Upper lobe of left lung (tissue), 6 donors: Measurements from ENCODE around the gene REP15. TPM values are rescaled to one million over a fixed set of nuclear protein-coding genes. Genes with fewer than 3 reads are reported as not detected.

Experiments
- ATAC-seq, 2 donors: fragments of 200-7000 bp; cut with Tn5 transposase; one replicate each; pipeline ENCODE4 v1.9.1; 2022; ENCODE audit warnings: mild to moderate bottlenecking in 2 of 2, moderate library complexity in 2 of 2; ENCODE audit not compliant: low FRiP score in 2 of 2
- DNase-seq, 2 donors: peaks; one replicate each; pipeline ENCODE4 v3.0.0-alpha.2; 2019 to 2020
- H3K27ac ChIP-seq, 4 donors: fragments of 200-600 bp; sonication (generic); one replicate each; pipeline ENCODE4 v1.5.1; 2016 to 2019
- H3K27me3 ChIP-seq, 4 donors: fragments of 200-600 bp; sonication (generic); one replicate each; pipeline ENCODE4 v1.5.1; 2017 to 2019
- H3K36me3 ChIP-seq, 4 donors: fragments of 200-600 bp; sonication (generic); one replicate each; pipeline ENCODE4 v1.5.1; 2016 to 2019
- H3K4me1 ChIP-seq, 4 donors: fragments of 200-600 bp; sonication (generic); one replicate each; pipeline ENCODE4 v1.5.1; 2018 to 2019
- H3K4me3 ChIP-seq, 4 donors: fragments of 200-600 bp; sonication (generic); one replicate each; pipeline ENCODE4 v1.5.1; 2017 to 2019; ENCODE audit warnings: mild to moderate bottlenecking in 2 of 4, moderate library complexity in 1 of 4
- H3K9me3 ChIP-seq, 4 donors: fragments of 200-600 bp; sonication (generic); one replicate each; pipeline ENCODE4 v1.5.1; 2018 to 2019
- CTCF ChIP-seq, 6 experiments: fragments of 450-650 bp in 4 of 6; fragments of 200-600 bp in 2 of 6; sonication (generic) in 2 of 6; IDR thresholded peaks; one replicate each; pipeline ENCODE4 v1.5.1; 2016 to 2019; ENCODE audit warnings: antibody characterized with exemption in 6 of 6
- EP300 ChIP-seq, 4 donors: sonication (generic); formaldehyde crosslinking; IDR thresholded peaks; one replicate each; pipeline ENCODE4 v1.5.1; 2017; ENCODE audit warnings: antibody characterized with exemption in 4 of 4, control low read depth in 2 of 4
- POLR2A ChIP-seq, 4 donors: fragments of 450-650 bp; IDR thresholded peaks; one replicate each; pipeline ENCODE4 v1.5.1; 2016 to 2017; ENCODE audit warnings: antibody characterized with exemption in 4 of 4, mild to moderate bottlenecking in 2 of 4
- POLR2AphosphoS5 ChIP-seq, 2 donors: sonication (generic); formaldehyde crosslinking; IDR thresholded peaks; one replicate each; pipeline ENCODE4 v1.5.1; 2017; ENCODE audit warnings: antibody characterized with exemption in 2 of 2
- WGBS, 2 donors: methylation state at CpG; one replicate each; pipeline ENCODE4 v1.1.5; 2017 to 2018; 5-methylcytosine and 5-hydroxymethylcytosine counted together
- total RNA-seq, 6 donors: library from RNA; depleted of rRNA in 4 of 6; stranded (reverse); fragments of >200 nt in 4 of 6; gene quantifications; one replicate each; pipeline versions ENCODE4 v1.1.0 to v1.2.1, GENCODE V29; 2016 to 2021
- donor health status: DM: no; HTN: no; CAD: no; lungs with moderate emphysema.
- donor health status: DM: no; HTN: yes; CAD: no; lungs with severe emphysema.

The REP15 gene
- total RNA-seq, 6 donors from 2014 or later: 1.1 to 4.4 (median 3.2) TPM

DNA sequence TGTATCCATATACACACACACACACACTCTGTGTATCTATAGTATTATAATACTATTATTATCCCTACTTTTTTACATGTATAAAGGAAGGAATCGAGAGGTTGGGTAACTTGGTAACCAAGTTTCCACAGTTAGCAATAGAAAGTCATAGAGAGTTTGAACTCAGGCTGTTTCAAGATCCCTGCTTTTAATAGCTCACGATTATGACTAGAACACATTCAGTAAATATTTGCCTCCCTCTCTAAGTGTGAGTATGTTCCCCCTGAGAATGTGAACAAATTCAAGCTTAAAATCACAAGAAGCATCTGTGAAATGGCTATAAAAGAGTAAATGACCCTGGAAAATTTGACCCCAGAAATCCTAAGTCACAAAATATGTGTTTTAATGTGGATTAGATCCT lies 11.0 kb upstream of the REP15 start:
- TF ChIP-seq CTCF (IDR thresholded peaks at IDR 0.05) (no peak), EP300 (IDR thresholded peaks at IDR 0.05) (no peak), POLR2A (IDR thresholded peaks at IDR 0.05) (no peak), POLR2AphosphoS5 (IDR thresholded peaks at IDR 0.05) (no peak)
- no peak for ATAC-seq
- Histone ChIP-seq H3K36me3 (peaks cover 17 to 100% (median 41%) of the 10 kb centered on the region in 4 donors), H3K27me3 (no peaks in the 10 kb centered on the region), H3K4me1 (no peaks in the 10 kb centered on the region), H3K27ac (no peak overlapping the region), H3K4me3 (no peak overlapping the region), H3K9me3 (no peaks in the 10 kb centered on the region)
- 64 to 72% methylated on average over 2 of the region's 2 CpGs for WGBS, 2 donors
- no peak for DNase-seq

- no peak overlapping the region for H3K27ac ChIP-seq
- no peak overlapping the region for H3K4me3 ChIP-seq
- ATAC-seq: no peak
- H3K27me3 ChIP-seq: no peaks in the 10 kb centered on the region
- peaks cover 12 to 100% (median 42%) of the 10 kb centered on the region in 4 donors for H3K36me3 ChIP-seq
- H3K9me3 ChIP-seq: no peaks in the 10 kb centered on the region
- no peak for DNase-seq
- no peak for TF ChIP-seq POLR2AphosphoS5 (IDR thresholded peaks at IDR 0.05)
- no peak for TF ChIP-seq EP300 (IDR thresholded peaks at IDR 0.05)
- TF ChIP-seq POLR2A (IDR thresholded peaks at IDR 0.05): no peak
- TF ChIP-seq CTCF (IDR thresholded peaks at IDR 0.05): no peak
- no peaks in the 10 kb centered on the region for H3K4me1 ChIP-seq
These were observed 10.1 kb upstream of the REP15 start for GRCh38 chr12:27686147-27686546.

DNA sequence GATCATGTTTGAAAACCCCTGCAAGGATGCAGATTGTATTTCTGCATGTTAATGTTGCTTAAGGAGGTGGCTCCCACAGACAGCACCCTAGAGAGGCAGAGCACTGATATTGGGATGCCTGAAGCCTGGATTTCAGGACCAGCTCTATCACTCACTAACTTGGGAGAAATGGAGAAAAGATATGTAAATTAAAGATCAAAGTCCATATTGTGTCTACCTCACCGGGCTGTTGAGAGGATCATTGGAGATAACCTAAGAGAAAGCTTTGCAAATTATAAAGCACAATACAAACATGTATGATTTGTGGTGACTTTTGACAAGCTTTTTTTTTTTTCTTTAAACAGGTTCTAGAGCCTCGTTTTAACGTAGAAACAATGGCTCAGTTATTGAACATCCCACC lies 7.6 kb upstream of the REP15 start:
- Histone ChIP-seq H3K36me3 (peaks cover 12 to 100% (median 44%) of the 10 kb centered on the region in 4 donors), H3K4me3 (no peak overlapping the region), H3K27ac (no peak overlapping the region), H3K9me3 (no peaks in the 10 kb centered on the region), H3K27me3 (no peaks in the 10 kb centered on the region), H3K4me1 (no peaks in the 10 kb centered on the region)
- TF ChIP-seq POLR2A (IDR thresholded peaks at IDR 0.05) (no peak), CTCF (IDR thresholded peaks at IDR 0.05) (no peak), POLR2AphosphoS5 (IDR thresholded peaks at IDR 0.05) (no peak)
- 89 to 97% methylated on average over 3 of the region's 3 CpGs for WGBS, 2 donors
- DNase-seq (no peak), ATAC-seq (no peak)

GRCh38 chr12:27689558-27690180 lies 6.6 kb upstream of the REP15 start:
- no peaks in the 10 kb centered on the region for H3K4me1 ChIP-seq
- 94 to 96% methylated on average over 13 of the region's 13 CpGs for WGBS, 2 donors
- no peaks in the 10 kb centered on the region for H3K9me3 ChIP-seq
- no peaks in the 10 kb centered on the region for H3K27me3 ChIP-seq
- TF ChIP-seq CTCF (IDR thresholded peaks at IDR 0.05) (no peak), POLR2AphosphoS5 (IDR thresholded peaks at IDR 0.05) (no peak)
- H3K4me3 ChIP-seq: no peak overlapping the region
- H3K27ac ChIP-seq: no peak overlapping the region
- H3K36me3 ChIP-seq: peaks cover 12 to 100% (median 48%) of the 10 kb centered on the region in 4 donors
- DNase-seq: no peak
- no peak for ATAC-seq

DNA sequence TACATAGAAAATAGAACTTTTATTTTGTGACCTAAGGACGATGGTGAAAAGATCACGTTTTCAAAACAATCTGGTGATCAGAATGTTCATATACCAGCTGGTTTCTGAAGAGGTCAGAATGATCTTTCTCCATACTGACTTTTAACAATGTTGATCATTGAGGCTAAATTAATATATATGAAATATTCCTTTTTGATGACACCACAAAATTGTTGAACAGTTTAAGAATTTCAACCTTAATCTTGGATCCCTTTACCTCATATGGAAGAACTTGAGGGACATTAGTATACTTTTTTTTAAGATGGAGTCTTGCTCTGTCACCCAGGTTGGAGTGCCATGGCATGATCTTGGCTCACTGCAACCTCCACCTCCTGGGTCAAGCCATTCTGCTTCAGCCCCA lies 2.8 kb upstream of the REP15 start:
- no peaks in the 10 kb centered on the region for H3K9me3 ChIP-seq
- TF ChIP-seq POLR2A (IDR thresholded peaks at IDR 0.05): no peak
- TF ChIP-seq CTCF (IDR thresholded peaks at IDR 0.05): no peak
- TF ChIP-seq POLR2AphosphoS5 (IDR thresholded peaks at IDR 0.05): no peak
- TF ChIP-seq EP300 (IDR thresholded peaks at IDR 0.05): no peak
- no peak overlapping the region for H3K4me3 ChIP-seq
- peaks cover 12 to 87% (median 43%) of the 10 kb centered on the region in 4 donors for H3K36me3 ChIP-seq
- WGBS, 2 donors: 87 to 94% methylated on average over 2 of the region's 2 CpGs
- DNase-seq (no peak), ATAC-seq (no peak)
- H3K27me3 ChIP-seq: no peaks in the 10 kb centered on the region
- no peaks in the 10 kb centered on the region for H3K4me1 ChIP-seq
- no peak overlapping the region for H3K27ac ChIP-seq
